B cell (primary cell): ENCODE measurements around the gene TMEM44. TPM values are rescaled to one million over a fixed set of nuclear protein-coding genes. Genes with fewer than 3 reads are reported as not detected.

Experiments used
- ATAC-seq: fragments of 200-7000 bp; cut with Tn5 transposase; one replicate; pipeline ENCODE4 v1.10.0; 2021; ENCODE audit warnings: low read depth, mild to moderate bottlenecking, moderate number of reproducible peaks, moderate library complexity
- CTCF ChIA-PET: fragments of 350-600 bp; sonication (Branson Sonifier 250); formaldehyde crosslinking; loops from one replicate; lab custom pipeline; 2021; ENCODE audit warnings: antibody characterized with exemption, inconsistent platforms; lab: Charles Lee
- POLR2A ChIA-PET: fragments of 350-600 bp; sonication (Branson Sonifier 250); formaldehyde crosslinking; loops from one replicate; lab custom pipeline; 2021; ENCODE audit warnings: antibody characterized with exemption; lab: Charles Lee
- DNase-seq: peaks from one replicate; pipeline ENCODE4 v3.0.0; 2013
- H2AFZ ChIP-seq: 2 replicates; pipeline ENCODE4 v1.6.1; 2012; ENCODE audit warnings: mild to moderate bottlenecking, low read depth, low read length; ENCODE audit not compliant: insufficient read depth, poor library complexity, severe bottlenecking
- H3K27ac ChIP-seq, 2 donors: 1 replicate in 1 of 2; 2 replicates in 1 of 2; pipeline ENCODE4 v1.5.1; 2012 to 2013; ENCODE audit warnings: low read length in 2 of 2, mild to moderate bottlenecking in 2 of 2, moderate library complexity in 1 of 2
- H3K27me3 ChIP-seq, 4 experiments: fragments of 200-600 bp in 1 of 4; sonication (generic) in 1 of 4; replicated peaks in 1 of 4; 1 replicate in 2 of 4; 2 replicates in 2 of 4; pipeline versions ENCODE4 v1.6.1 to v1.7.0; 2013 to 2016; ENCODE audit warnings: low read length in 3 of 4, mild to moderate bottlenecking in 2 of 4, mixed read lengths in 1 of 4, moderate library complexity in 1 of 4; ENCODE audit not compliant: insufficient read depth in 4 of 4, control insufficient read depth in 3 of 4; ENCODE audit errors: control extremely low read depth in 1 of 4
- H3K36me3 ChIP-seq, 2 experiments: replicated peaks in 1 of 2; 1 replicate in 1 of 2; 2 replicates in 1 of 2; pipeline versions ENCODE4 v1.6.1 to v1.7.1; 2013; ENCODE audit warnings: low read length in 1 of 2; ENCODE audit not compliant: insufficient read depth in 2 of 2, control insufficient read depth in 1 of 2; ENCODE audit errors: control extremely low read depth in 1 of 2, extremely low read depth in 1 of 2
- H3K4me1 ChIP-seq, 2 donors: fragments of 200-600 bp in 1 of 2; sonication (generic) in 1 of 2; 1 replicate in 1 of 2; 2 replicates in 1 of 2; pipeline versions ENCODE4 v1.5.1 to v1.6.1; 2013 to 2017; ENCODE audit warnings: low read length in 2 of 2; ENCODE audit not compliant: control insufficient read depth in 2 of 2, insufficient read depth in 2 of 2
- H3K4me2 ChIP-seq: replicated peaks from 2 replicates; pipeline ENCODE3; 2012; ENCODE audit warnings: mild to moderate bottlenecking, low read depth, low read length; ENCODE audit not compliant: poor library complexity, severe bottlenecking
- H3K4me3 ChIP-seq, 5 experiments: fragments of 200-600 bp in 1 of 5; sonication (generic) in 1 of 5; 1 replicate in 3 of 5; 2 replicates in 2 of 5; pipeline versions ENCODE4 v1.5.1 to v1.7.0; 2011 to 2016; ENCODE audit warnings: low read length in 4 of 5, mild to moderate bottlenecking in 4 of 5, low read depth in 2 of 5, control low read depth in 1 of 5, moderate library complexity in 1 of 5; ENCODE audit not compliant: insufficient read depth in 1 of 5; ENCODE audit errors: control extremely low read depth in 1 of 5, extremely low read depth in 1 of 5
- H3K79me2 ChIP-seq: fragments of 200-600 bp; sonication (generic); one replicate; pipeline ENCODE4 v1.6.0; 2016; ENCODE audit warnings: low read length; ENCODE audit not compliant: control insufficient read depth, insufficient read depth
- H3K9ac ChIP-seq: fragments of 200-600 bp; sonication (generic); 2 replicates; pipeline ENCODE4 v1.6.1; 2017; ENCODE audit warnings: mild to moderate bottlenecking, low read length, moderate library complexity
- H3K9me3 ChIP-seq, 3 donors: one replicate each; pipeline versions ENCODE4 v1.6.1 to v1.7.1; 2013; ENCODE audit warnings: low read length in 2 of 3; ENCODE audit not compliant: control insufficient read depth in 2 of 3, insufficient read depth in 1 of 3; ENCODE audit errors: control extremely low read depth in 1 of 3
- H4K20me1 ChIP-seq: 2 replicates; pipeline ENCODE4 v1.6.0; 2012; ENCODE audit warnings: mild to moderate bottlenecking, low read length; ENCODE audit not compliant: insufficient read depth, control insufficient read depth, poor library complexity, severe bottlenecking
- H3K27ac Mint-ChIP-seq: one replicate; pipeline ENCODE4 v1.8.0; 2021; ENCODE audit warnings: mixed read lengths
- H3K27me3 Mint-ChIP-seq: one replicate; pipeline ENCODE4 v1.8.0; 2021; ENCODE audit warnings: mixed read lengths
- H3K4me1 Mint-ChIP-seq: one replicate; pipeline ENCODE4 v1.8.0; 2021; ENCODE audit warnings: mixed read lengths
- H3K4me3 Mint-ChIP-seq: one replicate; pipeline ENCODE4 v1.8.0; 2021; ENCODE audit warnings: mixed read lengths
- H3K9me3 Mint-ChIP-seq: one replicate; pipeline ENCODE4 v1.8.0; 2022; ENCODE audit warnings: mixed read lengths; ENCODE audit not compliant: insufficient read depth
- EZH2 ChIP-seq: IDR thresholded peaks from 2 replicates; pipeline ENCODE4 v1.6.1; 2012; ENCODE audit warnings: borderline replicate concordance, low read depth, mild to moderate bottlenecking, moderate library complexity, low read length; ENCODE audit not compliant: insufficient read depth, poor library complexity, severe bottlenecking
- WGBS: methylation state at CpG from one replicate; pipeline ENCODE4 v1.1.5; 2013; ENCODE audit warnings: missing lambda C conversion rate; ENCODE audit not compliant: insufficient coverage; 5-methylcytosine and 5-hydroxymethylcytosine counted together
- intact Hi-C: fragments of 100-400 bp; cut with micrococcal nuclease; formaldehyde crosslinking; loops from one replicate; pipeline ENCODE4 v1.10.0; 2022
- polyA plus RNA-seq: library from polyadenylated mRNA; depleted of rRNA; stranded (reverse); fragments of >200 nt; gene quantifications from 2 replicates; pipeline ENCODE4 v1.2.3, GENCODE V29; 2012
- total RNA-seq, 2 donors: library from RNA; stranded (reverse); fragments of 120-200 nt in 1 of 2; gene quantifications; 1 replicate in 1 of 2; 2 replicates in 1 of 2; pipeline versions ENCODE4 v1.2.3 to v1.2.4, GENCODE V29; 2013 to 2022
- TF ChIP-seq, protein P1 (sequence below): fragments of 200-600 bp; IDR thresholded peaks from one replicate; pipeline ENCODE4 v1.8.0; 2022; ENCODE audit warnings: antibody characterized with exemption, mild to moderate bottlenecking

TMEM44 gene
- total and polyA plus RNA-seq, 2 donors (not counting 1 experiment from before 2014, with no cell fraction given) = 4.1 to 7.5 TPM

DNA sequence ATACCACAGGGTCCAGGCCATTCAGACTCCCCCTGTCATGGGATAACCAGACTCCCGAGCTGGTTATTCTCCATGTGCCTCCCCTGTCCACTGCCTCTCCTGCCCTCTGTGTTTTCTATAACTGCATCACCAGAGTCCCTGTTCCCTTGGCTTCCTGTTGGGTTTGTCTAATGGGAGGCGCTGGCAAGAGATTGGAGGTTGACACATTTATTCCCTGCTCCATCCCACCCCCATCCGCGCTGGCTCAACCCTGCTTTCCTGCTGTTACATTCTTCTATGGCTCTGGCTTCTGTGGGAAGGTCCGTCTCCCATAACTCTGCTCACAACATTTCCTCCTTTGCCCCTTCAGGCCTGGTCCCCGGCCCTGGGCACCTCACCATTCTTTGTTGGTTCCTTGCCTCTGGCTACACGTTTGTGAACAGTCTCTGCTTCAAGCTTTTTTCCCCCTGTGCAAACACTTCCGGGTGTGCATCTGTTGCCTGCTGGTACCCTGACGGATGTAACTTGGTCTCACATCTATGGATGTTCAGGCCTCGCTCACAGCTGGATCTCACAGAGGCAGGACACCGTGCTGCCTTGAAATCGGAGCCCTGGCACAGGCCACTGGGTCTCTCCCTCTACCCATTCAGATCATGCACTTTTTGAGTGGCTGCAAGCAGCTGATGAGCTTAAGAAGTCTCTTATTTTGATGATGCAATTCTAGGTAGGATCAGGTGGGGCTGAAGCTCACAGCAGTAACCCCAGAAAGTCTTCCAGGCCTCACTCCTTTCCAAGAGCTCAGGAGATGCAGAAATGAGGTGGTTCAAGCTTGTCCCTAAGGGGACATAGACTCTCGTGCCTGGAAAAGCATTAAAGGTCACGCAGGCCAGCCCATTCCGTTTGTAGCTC, 77.8 kb downstream of the TMEM44 start:
- DNase-seq = no peak
- ChIA-PET CTCF (no interaction called here), POLR2A (no interaction called here)
- H4K20me1 ChIP-seq = no peaks in the 10 kb centered on the region
- no peak overlapping the region for H3K4me3 ChIP-seq
- H3K9ac ChIP-seq = no peak overlapping the region
- no peaks in the 10 kb centered on the region for H3K36me3 ChIP-seq
- no peak for ATAC-seq
- H3K27ac ChIP-seq = no peak overlapping the region
- intact Hi-C loops = no loop called here
- no peak for TF ChIP-seq EZH2
- TF ChIP-seq, protein P1, sequence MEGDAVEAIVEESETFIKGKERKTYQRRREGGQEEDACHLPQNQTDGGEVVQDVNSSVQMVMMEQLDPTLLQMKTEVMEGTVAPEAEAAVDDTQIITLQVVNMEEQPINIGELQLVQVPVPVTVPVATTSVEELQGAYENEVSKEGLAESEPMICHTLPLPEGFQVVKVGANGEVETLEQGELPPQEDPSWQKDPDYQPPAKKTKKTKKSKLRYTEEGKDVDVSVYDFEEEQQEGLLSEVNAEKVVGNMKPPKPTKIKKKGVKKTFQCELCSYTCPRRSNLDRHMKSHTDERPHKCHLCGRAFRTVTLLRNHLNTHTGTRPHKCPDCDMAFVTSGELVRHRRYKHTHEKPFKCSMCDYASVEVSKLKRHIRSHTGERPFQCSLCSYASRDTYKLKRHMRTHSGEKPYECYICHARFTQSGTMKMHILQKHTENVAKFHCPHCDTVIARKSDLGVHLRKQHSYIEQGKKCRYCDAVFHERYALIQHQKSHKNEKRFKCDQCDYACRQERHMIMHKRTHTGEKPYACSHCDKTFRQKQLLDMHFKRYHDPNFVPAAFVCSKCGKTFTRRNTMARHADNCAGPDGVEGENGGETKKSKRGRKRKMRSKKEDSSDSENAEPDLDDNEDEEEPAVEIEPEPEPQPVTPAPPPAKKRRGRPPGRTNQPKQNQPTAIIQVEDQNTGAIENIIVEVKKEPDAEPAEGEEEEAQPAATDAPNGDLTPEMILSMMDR = no peak
- Mint-ChIP-seq H3K4me3 (no peak overlapping the region), H3K27ac (no peak overlapping the region), H3K27me3 (peaks cover 10% of the 10 kb centered on the region), H3K4me1 (peaks cover 2% of the 10 kb centered on the region), H3K9me3 (no peaks in the 10 kb centered on the region)
- peaks cover 0 to 3% of the 10 kb centered on the region in 2 donors for H3K4me1 ChIP-seq
- peak overlapping the region; percentile 74 for H2AFZ ChIP-seq
- 93% methylated on average over 13 of the region's 15 CpGs for WGBS
- H3K9me3 ChIP-seq = no peaks in the 10 kb centered on the region
- H3K79me2 ChIP-seq = no peaks in the 10 kb centered on the region
- no peaks in the 10 kb centered on the region for H3K27me3 ChIP-seq
- no peak overlapping the region for H3K4me2 ChIP-seq

DNA sequence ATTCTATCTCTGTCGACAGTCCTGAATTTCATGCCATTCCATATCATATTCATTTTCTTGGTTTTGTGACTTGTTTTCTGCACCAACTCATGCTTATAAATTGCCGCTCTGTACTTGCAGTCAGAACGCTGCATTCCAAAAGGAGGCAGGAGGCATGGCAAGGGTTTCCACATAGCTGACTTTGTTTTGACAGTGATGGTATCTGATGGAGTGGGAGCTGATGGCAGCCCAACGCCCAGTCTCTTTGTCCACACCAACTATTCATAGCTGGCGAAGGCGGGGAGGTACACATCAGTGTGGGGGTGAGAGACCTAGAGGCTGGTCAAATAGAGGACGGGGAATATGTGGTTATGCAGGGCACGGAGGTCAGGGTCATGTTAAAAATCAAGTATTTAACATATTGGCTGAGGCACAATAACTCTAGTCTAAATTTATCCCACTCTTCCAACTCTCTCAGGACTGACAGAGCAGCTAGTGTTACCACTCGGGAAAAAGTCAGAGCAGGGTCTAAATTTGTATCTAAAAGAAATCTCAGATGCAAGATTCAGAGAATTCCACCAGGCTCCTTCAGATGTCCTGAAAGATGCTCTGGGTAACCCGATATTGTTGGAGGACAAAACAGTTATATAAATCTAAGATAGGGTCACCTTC, 78.6 kb downstream of the TMEM44 start:
- Histone ChIP-seq H4K20me1 (no peaks in the 10 kb centered on the region), H3K36me3 (no peaks in the 10 kb centered on the region), H3K4me3 (no peak overlapping the region), H3K9ac (no peak overlapping the region), H3K4me1 (peaks cover 0 to 3% of the 10 kb centered on the region in 2 donors), H3K9me3 (no peaks in the 10 kb centered on the region), H3K27me3 (no peaks in the 10 kb centered on the region), H3K27ac (no peak overlapping the region), H2AFZ (no peak overlapping the region), H3K4me2 (no peak overlapping the region), H3K79me2 (no peaks in the 10 kb centered on the region)
- CTCF ChIA-PET = no interaction called here
- no peaks in the 10 kb centered on the region for H3K9me3 Mint-ChIP-seq
- no peak overlapping the region for H3K4me3 Mint-ChIP-seq
- DNase-seq = no peak
- POLR2A ChIA-PET = no interaction called here
- no peak overlapping the region for H3K27ac Mint-ChIP-seq
- no peak for TF ChIP-seq EZH2
- TF ChIP-seq, protein P1 = no peak
- intact Hi-C loops = no loop called here
- 100% methylated on average over 5 of the region's 10 CpGs for WGBS
- ATAC-seq = no peak
- peaks cover 10% of the 10 kb centered on the region for H3K27me3 Mint-ChIP-seq
- peaks cover 2% of the 10 kb centered on the region for H3K4me1 Mint-ChIP-seq
